C4-2B (cell line): ENCODE data around the gene ZNF580.

ENCODE experiments used
- CTCF ChIP-seq: fragments of 450-650 bp; conservative IDR thresholded peaks from 2 replicates; pipeline ENCODE4 v1.5.1; 2017; ENCODE audit warnings: mild to moderate bottlenecking
- ZFX ChIP-seq: fragments of 450-650 bp; IDR thresholded peaks from 2 replicates; pipeline ENCODE4 v1.6.1; 2017

GRCh38 chr19:55690109-55690768 lies 49.4 kb downstream of the ZNF580 start:
- TF ChIP-seq CTCF (no peak), ZFX (no peak)
